ENCODE measurements around the gene ATG10. TPM values are rescaled to one million over a fixed set of nuclear protein-coding genes. Genes with fewer than 3 reads are reported as not detected.

ATG10 gene
- total RNA-seq, 4 donors from 2014 or later: 4.8 to 13.7 (median 8.4) TPM

DNA sequence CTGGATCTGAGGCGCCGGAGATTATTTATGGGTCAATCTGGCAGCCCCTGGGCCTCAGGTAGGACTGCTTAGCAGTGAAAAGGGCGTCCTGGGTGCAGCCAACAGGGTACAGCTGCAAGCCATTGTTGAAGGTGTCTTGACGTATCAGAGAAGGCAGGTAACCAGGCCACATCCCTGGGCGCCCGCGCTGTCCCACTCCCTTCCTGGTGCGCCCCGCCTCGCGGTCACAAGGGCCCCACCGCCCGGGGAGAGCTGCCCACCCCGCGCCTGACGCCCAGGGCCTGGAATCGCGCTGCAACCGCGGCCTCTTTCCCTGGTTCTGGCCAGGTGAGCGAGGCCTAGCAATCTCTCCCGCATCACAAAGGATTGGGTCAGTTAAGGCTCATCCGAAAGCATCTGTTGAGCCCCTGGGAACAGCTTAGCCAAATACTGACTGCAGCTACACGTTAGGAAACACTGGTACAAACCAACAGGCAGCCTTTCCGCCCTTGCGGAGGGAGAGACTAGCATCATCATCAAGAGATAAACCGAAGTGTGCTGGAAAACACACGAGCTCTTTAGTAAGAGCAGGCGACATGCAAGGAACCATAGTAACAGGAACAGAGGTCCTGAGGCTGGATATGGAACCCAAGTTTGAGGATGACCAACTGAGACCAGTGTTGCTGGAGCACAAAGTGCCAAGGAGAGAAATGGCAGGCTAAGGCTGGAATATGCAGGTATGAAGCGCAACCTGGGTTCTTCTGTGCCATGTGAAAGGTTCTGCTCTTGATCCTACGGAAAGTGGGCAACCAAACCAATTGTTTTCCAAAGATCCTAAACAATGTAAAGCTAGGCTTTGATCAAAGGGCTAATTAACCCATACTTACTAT lies 302.8 kb downstream of the ATG10 start:
- intact Hi-C loops (cut with DNase I; ENCODE audit: low total_unique reads): no loop called here
- TF ChIP-seq, protein P1, sequence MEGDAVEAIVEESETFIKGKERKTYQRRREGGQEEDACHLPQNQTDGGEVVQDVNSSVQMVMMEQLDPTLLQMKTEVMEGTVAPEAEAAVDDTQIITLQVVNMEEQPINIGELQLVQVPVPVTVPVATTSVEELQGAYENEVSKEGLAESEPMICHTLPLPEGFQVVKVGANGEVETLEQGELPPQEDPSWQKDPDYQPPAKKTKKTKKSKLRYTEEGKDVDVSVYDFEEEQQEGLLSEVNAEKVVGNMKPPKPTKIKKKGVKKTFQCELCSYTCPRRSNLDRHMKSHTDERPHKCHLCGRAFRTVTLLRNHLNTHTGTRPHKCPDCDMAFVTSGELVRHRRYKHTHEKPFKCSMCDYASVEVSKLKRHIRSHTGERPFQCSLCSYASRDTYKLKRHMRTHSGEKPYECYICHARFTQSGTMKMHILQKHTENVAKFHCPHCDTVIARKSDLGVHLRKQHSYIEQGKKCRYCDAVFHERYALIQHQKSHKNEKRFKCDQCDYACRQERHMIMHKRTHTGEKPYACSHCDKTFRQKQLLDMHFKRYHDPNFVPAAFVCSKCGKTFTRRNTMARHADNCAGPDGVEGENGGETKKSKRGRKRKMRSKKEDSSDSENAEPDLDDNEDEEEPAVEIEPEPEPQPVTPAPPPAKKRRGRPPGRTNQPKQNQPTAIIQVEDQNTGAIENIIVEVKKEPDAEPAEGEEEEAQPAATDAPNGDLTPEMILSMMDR (IDR thresholded peaks at IDR 0.05): no peak
- TF ChIP-seq POLR2A (IDR thresholded peaks at IDR 0.05): no peak
- WGBS, 2 donors: 81 to 90% methylated on average over 29 to 31 of the region's 31 CpGs
- no peak for DNase-seq (ENCODE audit: low spot score in 2 of 2)
- H3K4me3 ChIP-seq (ENCODE audit: low read depth, poor library complexity, severe bottlenecking): no peak overlapping the region

DNA sequence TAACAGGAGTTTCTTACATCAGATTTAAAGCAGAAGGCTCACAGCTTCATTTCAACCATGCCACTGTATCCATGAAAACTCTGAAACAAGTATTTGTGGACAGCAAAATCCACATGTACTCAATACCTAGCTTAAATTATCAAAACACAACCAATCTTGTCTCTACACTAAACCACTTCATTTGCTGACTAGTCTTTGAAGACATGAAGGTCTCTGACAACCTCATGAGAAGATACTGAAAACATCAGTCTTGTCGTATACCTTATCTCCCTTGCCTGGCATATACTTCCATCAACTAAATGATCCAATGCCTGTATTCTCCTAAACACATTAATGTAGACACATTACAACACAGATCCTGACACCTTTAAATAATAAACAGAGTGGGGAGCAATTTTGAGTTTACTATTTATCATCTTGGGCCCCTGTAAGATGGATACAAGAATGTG lies 303.4 kb downstream of the ATG10 start:
- TF ChIP-seq POLR2A (IDR thresholded peaks at IDR 0.05): no peak
- TF ChIP-seq, protein P1 (IDR thresholded peaks at IDR 0.05): no peak
- intact Hi-C loops (cut with DNase I; ENCODE audit: low total_unique reads): no loop called here
- 87 to 98% methylated on average over 1 of the region's 1 CpG for WGBS, 2 donors
- DNase-seq (ENCODE audit: low spot score in 2 of 2): no peak
- H3K4me3 ChIP-seq (ENCODE audit: low read depth, poor library complexity, severe bottlenecking): no peak overlapping the region

DNA sequence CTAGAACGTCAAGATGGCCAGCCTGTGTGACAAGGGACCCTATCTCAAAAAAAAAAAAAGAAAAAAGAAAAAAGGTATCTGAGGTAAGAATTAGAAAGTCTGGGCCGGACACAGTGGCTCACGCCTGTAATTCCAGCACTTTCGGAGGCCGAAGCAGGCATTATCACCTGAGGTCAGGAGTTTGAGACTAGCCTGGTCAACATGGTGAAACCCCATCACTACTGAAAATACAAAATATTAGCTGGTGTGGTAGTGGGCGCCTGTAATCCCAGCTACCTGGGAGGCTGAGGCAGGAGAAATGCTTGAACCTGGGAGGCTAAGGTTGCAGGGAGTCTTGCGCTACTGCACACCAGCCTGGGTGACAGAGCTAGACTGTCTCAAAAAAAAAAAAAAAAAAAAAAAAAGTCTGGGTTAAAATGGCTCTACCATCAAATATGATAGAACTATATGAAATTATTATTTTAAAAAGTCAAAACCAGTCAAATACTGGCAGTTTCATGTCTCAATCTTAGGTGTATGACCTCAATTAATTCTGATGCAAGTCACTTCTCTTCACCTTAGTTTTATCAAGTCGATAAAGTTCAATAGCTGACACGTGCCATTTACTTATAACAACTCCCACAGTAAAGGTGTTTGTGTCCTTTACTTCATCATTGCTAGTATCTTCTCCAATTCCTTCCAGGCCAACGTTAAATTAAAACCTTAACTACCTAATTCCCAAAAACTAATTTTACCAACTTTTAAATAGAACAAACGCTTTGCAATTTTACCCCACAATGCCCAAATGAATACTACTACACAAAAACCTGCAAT lies 305.2 kb downstream of the ATG10 start:
- TF ChIP-seq POLR2A (IDR thresholded peaks at IDR 0.05): no peak
- TF ChIP-seq, protein P1 (IDR thresholded peaks at IDR 0.05): no peak
- H3K4me3 ChIP-seq (ENCODE audit: low read depth, poor library complexity, severe bottlenecking): peak overlapping the region; percentile 61
- WGBS, 2 donors: 70 to 73% methylated on average over 11 of the region's 11 CpGs
- DNase-seq (ENCODE audit: low spot score in 2 of 2): no peak
- intact Hi-C loops (cut with DNase I; ENCODE audit: low total_unique reads): no loop called here

DNA sequence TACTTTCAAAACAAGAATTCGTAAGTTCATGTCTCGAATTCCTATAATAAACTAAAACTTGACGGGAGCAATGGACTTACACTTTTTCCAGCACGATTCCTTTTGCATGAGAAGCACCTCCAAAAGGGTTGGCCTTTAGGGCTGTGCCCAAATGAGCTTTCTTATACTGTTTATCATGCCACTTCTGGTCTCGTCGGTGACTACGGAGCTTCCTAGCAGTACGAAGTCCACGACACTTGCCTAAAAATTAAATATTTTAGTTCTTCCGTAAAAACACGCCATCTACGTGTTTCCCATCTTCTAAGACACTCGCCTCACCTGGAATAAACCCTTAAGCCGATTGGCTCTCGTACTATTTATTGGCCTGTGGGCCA lies 305.8 kb downstream of the ATG10 start:
- no peak for TF ChIP-seq POLR2A (IDR thresholded peaks at IDR 0.05)
- TF ChIP-seq, protein P1 (IDR thresholded peaks at IDR 0.05): no peak
- peak overlapping the region; percentile 61 for H3K4me3 ChIP-seq (ENCODE audit: low read depth, poor library complexity, severe bottlenecking)
- intact Hi-C loops (cut with DNase I; ENCODE audit: low total_unique reads): no loop called here
- no peak for DNase-seq (ENCODE audit: low spot score in 2 of 2)
- WGBS, 2 donors: 1 to 2% methylated on average over 15 of the region's 15 CpGs

DNA sequence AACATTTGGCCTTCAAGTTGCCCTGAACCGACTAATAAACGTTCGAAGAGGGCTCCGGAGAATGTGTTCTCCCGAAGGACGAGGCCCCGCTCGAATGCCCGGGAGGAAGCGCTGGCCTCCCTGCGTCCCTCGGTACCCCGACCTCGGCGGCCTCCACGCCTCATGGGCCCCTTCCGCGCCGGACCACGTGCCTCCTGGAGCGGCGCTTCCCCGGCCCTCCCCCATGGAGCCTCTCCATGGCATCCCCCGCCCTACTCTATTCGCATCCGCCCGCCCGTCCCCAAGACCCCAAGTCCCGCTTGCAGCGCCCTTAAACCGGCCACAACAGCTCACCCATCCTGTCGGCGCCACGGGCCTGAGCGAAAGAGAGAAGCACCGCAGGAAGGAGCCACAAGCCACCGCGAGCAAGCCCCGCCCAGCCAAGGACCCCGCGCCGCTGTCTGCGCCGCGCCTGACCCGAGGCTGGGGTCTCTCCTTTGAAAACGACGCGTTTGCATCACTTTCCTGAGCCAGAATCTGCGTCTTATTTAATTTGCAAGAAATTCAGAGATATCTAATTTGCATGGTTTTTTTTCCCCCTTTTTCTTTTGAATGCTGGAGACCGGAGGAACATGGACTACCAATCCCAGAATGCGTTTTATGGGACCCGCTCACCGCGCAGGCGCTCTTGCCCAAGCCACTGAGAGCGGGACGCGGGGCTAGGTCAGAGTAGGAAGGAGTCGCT lies 306.3 kb downstream of the ATG10 start, which contains the start of gene RPS23:
Gene RPS23, minus strand, starts transcription at position 368 of the 724 bp plus-strand sequence. Its CDS starts 31 bp downstream, at position 337.
- TF ChIP-seq, protein P1 (IDR thresholded peaks at IDR 0.05): no peak
- no peak for TF ChIP-seq POLR2A (IDR thresholded peaks at IDR 0.05)
- DNase-seq (ENCODE audit: low spot score in 2 of 2): peak; percentile 90 to 97
- intact Hi-C loops (cut with DNase I; ENCODE audit: low total_unique reads): no loop called here
- peak within 1 kb of the TSS; percentile 61 for H3K4me3 ChIP-seq (ENCODE audit: low read depth, poor library complexity, severe bottlenecking)
- 1% methylated on average over 46 to 56 of the region's 60 CpGs for WGBS, 2 donors

Measured in lower leg skin (tissue), 4 donors.